DLD1 (cell line): Measurements from ENCODE around the gene C4orf17.

ENCODE experiments used
- in situ Hi-C: cut with HindIII; loops from 2 replicates; pipeline ENCODE4 v1.10.0; 2017; ENCODE audit warnings: low sequenced_read_pairs

C4orf17 gene

DNA sequence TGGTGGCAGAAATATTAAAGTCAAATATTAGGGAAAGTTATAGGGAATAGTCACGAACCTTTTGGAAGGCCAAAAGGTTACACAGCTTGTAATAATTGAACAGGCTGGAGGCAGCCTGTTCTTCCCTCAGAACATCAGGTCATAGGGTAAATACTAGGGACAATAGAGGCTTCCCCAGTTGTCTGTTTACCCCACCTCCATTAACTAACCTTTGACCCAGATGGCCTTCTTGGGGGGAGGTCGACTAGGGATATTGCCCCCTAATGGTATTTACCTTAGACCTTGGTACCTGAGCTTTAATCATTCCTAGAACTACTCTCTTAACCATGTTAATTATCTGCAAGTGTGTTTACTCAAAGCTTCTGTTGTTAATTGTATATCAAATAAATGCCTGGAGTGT lies 26.0 kb downstream of the C4orf17 start:
- in situ Hi-C loops, result no loop called here

DNA sequence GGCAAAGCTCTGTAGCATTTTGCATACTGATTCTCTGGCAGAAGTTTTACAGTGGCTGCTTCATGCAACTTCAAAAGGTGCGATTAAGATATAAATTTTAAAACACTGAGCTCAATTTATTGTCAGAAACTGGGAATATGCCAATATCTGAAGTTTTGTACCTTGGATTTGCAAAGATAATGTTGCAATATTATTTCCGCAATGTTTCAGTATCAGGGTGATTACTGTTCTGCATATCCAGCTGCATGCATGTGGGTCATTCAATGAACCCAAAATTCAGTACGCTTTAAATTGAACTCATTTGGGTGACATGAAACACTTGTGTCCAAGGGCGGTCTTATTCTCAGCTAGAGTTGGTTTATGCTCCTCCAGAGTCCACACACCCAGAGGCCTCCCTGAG lies 26.9 kb downstream of the C4orf17 start:
- in situ Hi-C loops, result no loop called here

DNA sequence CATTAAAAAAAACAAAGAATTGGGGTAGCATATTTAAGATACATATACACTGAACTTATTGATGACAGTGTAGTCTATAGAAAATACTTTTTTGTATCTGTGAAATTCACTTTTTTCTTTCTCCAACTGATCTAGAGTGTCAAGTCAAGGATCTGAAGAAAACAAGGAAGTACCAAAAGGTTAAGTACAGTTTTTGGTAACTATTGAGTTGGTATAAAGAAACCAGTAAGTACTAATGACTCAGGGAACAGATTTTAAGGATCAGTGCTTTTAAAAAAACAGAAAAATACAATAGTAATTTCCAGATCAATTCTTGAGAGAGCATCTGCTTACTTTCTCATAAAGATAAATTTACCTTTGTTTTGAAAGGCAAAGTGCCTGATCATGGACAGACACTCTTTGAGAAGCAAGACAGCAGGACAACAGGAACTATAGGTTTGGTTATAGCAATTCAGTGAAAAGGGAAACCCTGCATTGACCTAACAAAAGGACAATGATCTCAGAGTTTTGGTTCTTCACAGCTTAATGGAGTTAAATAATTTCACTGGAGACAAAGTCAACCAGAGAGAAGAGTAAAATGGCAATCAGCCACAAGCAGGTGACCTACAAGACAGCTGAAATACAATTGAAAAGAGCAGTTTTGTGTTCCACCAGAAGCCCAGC lies 29.6 kb downstream of the C4orf17 start:
- in situ Hi-C loops, result no loop called here

DNA sequence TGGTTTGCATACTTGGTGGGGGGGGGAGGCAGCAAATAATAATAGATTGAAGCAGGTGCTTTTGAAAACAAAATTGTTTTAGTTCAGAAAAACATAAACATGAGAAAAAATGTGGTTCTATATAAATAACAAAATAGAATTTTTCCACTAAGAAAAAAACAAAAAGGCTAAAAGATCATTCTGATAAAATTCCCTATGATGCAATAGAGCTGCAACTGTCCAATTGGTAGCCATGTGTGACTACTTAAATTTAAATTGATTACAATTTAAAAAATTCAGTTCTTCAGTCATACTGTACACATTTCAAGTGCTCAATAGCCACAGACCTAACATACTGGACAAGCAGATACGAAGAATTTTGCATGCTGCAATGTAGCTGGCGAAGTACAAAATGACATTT lies 42.1 kb downstream of the C4orf17 start:
- in situ Hi-C loops, result no loop called here

DNA sequence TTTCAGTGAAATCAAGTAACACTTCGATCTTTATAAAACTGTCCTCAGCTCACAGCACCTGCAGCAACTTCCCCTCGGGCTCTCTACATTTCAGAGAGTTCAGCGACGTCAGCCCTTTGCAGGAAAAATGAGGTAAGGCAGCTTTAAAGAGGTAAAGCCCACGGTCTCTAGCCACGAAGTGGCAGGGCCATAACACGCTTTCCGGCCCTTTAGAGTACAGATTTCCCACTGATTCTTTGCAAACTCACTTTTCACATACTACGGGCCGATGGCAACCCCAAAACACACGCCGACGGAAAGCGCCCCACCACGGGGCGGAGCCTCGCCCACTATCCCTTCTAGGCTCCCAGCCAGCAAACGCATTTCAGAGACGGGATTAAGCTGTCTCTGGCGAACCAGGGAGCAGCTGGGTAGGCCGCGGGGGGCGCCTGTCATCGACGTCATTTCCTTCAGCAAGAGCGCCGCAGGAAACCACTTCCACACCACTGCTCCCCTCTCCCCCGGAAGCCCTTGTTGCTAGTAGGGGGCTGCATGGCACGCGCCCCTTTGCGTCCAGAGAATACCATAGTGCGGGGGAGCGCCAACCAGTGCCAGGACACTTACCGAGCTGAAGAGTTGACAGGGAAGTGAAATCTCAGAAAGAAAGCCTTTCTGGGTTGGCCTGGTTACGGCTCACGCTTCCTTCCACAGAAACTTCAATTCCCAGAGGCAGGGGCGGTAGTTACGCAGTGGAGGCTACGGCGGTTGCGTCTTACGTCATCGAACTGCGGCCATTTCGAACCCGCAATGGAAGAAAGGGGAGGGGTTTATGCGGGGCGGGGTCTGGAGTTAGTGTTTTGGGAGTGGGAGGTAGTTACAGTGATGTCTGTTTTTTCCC lies 52.7 kb downstream of the C4orf17 start, which contains the start of gene TRMT10A:
Gene TRMT10A (minus strand): TSS at position 730 of the 877 bp plus-strand sequence. CDS start 4,701 bp downstream, outside the sequence.
- in situ Hi-C loops, result no loop called here

DNA sequence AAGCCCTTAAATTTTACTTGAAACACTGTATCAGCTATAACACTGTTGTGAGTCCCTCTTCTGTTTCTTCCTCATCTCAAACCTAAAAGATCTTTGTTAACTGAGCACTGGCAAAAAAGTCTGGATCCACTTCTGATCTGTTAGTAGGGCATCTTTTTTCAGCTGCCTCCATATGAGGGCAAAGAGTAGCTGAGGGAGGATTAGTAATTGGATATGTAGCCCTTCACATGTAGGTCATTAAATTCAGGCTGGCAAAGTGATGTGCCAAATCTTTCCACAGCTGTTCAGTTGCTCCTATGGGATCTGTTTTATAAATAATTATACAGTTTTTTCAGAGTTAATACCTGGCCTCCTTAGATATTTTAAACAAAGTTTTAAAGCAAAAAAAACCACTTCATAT lies 54.1 kb downstream of the C4orf17 start:
- in situ Hi-C loops, result no loop called here

DNA sequence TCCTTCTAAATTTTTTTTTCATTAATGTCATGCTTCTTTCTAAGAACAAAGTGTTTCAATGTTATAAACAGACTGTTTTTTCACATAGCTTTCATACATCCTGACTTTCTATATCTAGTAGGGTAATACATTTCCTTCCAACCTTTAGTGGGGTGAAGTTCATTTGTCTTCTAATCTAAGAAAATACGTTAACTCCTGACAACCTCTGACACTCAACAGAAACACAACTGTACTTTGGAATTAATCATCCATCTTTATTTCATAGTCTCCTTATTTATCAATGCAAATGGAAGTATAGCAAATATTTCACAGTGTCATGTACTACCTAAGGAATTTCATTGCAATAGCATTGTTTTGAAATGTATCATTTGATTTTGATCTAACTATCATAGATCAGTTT lies 61.1 kb downstream of the C4orf17 start:
- in situ Hi-C loops, result no loop called here

DNA sequence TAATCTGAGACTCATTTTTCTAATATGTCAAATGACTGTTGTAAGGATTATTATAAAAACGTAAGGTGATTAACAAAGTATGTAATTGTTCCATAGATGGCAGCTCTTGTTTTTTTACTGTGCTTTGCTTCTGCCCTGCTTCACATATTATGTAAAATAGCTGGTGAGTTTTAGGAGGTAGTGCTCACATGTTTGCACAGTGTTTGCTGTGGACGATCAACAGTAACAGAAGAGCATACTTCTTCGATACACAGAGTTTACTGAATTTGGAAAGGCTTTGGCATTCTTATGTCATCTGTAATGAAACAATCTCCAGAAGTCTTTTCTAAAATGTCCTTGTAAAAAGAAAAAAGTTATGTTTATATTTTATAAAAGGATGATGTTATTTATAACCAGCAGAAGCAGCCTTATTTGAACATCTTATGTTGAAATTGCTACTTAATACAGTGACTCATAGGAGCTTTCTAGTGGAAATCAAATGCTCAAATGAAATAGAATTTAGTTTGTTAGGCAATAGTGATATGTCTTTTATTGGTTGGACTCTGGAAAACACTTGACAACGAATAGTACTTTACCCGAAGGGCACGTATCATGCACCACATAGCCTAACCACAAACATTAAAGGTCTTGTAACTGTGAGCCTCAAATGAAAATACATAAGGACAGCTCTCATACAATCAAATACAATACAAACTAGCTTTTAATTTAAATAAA lies 61.9 kb downstream of the C4orf17 start:
- in situ Hi-C loops, result no loop called here

DNA sequence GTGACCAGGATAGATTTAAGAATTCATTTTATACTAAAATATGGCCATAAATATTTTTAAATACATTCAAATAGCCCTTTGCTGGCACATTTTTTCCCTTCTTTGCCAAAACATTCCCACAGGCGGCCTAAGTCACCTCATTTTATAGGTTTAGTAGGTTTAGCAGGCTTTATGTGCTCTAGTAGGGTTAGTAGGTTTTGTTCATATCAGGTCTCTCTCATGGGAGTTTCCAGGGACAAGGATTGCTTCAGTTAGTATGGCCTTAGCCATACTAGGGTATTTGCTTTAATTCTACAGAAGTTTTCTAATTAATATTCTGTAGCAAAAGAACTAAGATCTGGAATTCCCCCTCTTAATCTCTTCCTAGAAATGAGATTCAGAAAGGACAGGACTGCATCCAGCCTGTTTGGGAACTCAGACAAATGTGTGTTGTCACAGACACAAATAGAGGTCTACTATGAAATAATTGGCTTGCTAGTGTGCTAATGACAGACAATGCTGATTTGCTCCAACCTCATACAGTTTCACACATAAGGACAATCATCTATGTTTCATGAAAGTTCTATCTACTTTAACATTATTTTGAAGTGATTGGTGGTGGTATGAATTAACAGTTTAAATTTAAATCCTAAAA lies 63.0 kb downstream of the C4orf17 start:
- in situ Hi-C loops, result no loop called here

DNA sequence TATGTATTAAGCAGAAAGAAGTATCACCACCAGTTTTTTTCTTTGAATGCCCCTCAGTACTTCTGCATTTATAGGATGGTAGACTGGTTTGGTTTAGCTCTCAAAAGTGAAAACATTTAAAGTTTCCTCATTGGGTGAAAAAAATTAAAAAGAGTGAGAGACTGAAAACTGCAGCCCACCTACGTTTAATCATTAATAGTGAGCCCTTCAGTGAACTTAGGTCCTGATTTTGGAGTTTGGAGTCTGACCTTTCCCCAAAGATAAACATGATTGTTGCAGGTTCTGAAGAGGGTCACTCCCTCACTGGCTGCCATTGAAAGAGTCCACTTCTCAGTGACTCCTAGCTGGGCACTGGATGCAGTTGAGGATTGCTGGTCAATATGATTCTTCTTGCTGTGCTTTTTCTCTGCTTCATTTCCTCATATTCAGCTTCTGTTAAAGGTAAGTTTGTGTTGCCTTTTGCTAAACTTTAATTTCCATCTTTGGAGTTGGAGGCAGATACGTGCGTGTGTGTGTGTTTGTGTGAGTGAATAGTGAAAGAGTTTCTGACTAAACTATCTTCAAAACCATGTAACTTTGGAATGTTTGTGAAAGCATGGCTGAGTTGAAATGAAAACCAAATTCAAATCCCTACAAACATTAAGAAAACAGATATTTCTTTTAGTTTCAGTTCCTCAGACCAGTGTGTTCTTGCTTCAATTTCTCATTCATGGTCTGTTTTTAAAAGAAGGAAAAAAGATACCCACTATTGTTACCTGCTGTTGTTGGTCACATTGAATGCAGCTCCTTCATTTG lies 63.9 kb downstream of the C4orf17 start, which contains the start of gene MTTP:
Gene MTTP (plus strand): TSS at position 295 of the 795 bp plus-strand sequence. CDS start 86 bp downstream, at position 381.
- in situ Hi-C loops, result no loop called here

DNA sequence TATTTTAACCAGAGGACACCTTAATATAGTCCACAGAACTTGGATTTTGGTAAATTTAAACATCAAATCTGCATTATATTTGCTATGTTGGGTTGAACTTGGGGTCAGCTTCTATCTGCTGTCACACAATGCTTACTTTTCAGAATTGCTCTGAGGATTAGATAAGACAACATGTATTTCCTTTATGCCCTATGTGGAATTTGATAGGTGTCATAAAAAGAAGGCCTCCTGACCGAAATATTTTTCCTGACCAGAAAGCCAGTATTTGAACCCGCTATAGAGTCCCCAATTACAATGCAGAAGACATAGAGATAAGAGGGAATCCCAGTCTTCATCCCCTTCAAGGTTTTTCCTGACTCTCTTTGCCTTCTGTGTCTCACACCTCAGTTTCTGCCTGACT lies 67.9 kb downstream of the C4orf17 start:
- in situ Hi-C loops, result no loop called here

DNA sequence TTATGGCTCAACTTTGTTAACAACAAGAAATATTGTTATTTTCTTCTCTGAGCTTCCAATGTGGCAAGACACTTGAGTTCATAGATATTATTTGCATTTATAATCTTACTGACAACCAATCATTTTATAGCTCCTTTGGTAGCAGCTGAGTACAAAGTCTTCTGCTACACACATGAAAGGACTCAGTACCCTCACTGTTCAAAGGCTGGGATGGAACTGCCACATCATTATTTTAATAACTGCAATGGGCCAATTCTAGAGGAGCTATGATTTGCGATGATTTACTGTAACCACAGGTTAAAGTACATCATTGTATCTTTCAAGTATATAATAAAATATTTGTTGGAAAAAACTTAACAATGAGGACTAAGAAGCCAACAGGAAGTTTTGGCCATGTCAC lies 74.7 kb downstream of the C4orf17 start:
- in situ Hi-C loops, result no loop called here

DNA sequence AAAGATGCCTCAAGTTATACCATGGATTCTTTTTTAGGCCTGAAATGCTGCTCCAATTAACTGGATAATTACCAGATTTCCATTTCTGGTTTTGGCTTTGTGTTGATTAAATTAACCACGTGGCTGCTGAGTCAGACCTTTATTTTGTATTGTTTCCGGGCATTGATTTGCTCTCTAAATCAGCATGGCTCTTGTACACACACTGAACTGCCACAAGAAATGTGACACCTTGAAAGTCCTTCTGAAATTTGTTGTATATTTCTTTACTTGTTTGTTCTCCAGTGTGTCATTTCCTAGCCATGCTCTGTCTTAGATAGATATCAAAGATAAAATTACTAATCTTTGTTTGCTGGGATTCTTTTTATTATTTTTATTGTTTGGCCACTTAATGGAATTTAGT lies 75.5 kb downstream of the C4orf17 start:
- in situ Hi-C loops, result no loop called here

DNA sequence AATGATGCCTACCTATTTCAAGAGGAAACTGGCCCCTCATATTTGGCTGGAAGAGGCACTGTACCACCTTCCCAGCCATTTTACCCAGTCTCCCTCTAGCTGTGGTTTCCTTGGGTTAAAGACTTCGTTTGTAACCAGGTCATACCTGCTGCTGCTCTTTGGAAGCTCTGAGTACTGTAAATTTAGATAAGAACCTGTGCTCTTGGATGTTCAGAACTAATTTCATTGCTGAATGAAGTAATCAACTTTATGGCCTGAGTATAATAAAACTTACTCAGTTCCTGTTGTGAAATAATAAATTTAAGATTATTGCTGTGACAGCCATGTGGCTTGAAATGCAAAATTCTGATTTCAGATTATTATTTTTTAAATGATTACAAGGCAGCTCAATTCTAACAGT lies 76.0 kb downstream of the C4orf17 start:
- in situ Hi-C loops, result no loop called here

DNA sequence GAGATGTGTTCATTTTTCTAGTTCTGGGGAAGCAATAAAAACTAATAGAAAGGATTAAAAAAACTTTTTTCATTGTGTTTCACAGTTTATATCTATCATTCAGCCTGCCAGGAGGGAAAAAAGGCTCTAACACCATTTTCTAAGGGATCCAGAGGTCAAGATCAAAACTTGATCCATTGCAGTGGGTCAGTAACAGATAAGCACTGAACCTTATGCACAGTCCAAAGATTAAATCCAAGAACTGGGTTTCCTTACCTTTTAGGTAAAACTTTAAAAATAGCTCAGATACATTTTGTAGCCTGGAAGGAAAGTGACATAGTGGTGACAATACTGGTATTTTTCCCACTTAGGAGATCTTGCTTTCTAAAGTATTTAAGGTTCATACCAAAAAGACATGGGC lies 76.5 kb downstream of the C4orf17 start:
- in situ Hi-C loops, result no loop called here

DNA sequence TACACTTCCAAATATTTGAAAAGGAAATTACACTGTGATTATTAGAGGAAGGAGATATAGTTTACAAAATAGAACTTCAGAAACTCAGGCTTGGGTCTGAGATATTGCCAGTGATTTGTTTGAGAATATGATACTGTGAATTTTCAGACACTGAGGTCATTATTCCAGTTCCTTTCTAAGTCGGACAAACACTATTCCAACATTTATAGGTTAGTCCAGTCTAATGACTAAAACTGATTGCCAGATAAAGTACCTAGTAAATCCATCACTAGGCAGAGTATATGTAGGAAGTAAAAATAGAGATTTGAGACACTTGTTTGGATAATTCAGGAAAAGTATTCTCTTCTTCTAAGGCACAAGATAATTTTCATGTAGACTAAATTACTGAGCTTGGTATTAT lies 77.0 kb downstream of the C4orf17 start:
- in situ Hi-C loops, result no loop called here

DNA sequence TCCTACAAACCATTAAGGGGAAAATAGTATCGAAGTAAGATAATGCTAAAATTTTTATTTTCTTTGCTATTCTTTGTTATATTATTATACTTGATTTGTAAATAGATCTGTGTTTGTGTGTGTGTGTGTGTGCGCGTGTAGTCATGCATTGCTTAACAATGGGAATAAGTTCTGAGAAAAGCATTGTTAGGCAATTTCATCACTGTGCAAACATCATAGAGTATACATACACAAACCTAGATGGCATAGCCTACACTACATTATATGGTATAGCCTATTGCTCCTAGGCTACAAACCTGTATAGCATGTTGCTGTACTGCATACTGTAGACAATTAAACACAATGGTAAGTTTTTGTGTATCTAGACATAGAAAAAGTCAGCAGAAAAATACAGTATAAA lies 80.9 kb downstream of the C4orf17 start:
- in situ Hi-C loops, result no loop called here
